ENCODE data around the gene PCID2.

PCID2 gene

GRCh38 chr13:113152984-113153809, 55.3 kb downstream of the PCID2 start:
- H3F3A ChIP-seq (ENCODE audit: insufficient read depth, low read length), result peaks cover 4% of the 10 kb centered on the region; the same call in 1 of the 2 replicates
- peak overlapping the region; percentile 6; the same call in 1 of the 2 replicates for H3K9ac ChIP-seq (ENCODE audit: low read length)
- H3K9me3 ChIP-seq (replicated peaks; ENCODE audit: insufficient read depth, low read length), result no peaks in the 10 kb centered on the region
- H3K4me3 ChIP-seq (ENCODE audit: low read length), result peak overlapping the region; percentile 47
- no peaks in the 10 kb centered on the region for H4K20me1 ChIP-seq (ENCODE audit: insufficient read depth, low read length)
- TF ChIP-seq EZH2 (optimal IDR thresholded peaks at IDR 0.05; ENCODE audit: low read depth, low read length) (no peak), CTCF (IDR thresholded peaks at IDR 0.05; ENCODE audit: low read length) (no peak), EZH2phosphoT487 (IDR thresholded peaks at IDR 0.05; ENCODE audit: low read length) (no peak)
- H3K9me2 ChIP-seq (replicated peaks; ENCODE audit: insufficient read depth, low read length), result no peaks in the 10 kb centered on the region
- peaks cover 8% of the 10 kb centered on the region for H3K4me1 ChIP-seq (ENCODE audit: low read length)
- DNase-seq, result no peak
- H3K27me3 ChIP-seq (replicated peaks; ENCODE audit: insufficient read depth, low read length), result peaks cover 62% of the 10 kb centered on the region
- H3K79me2 ChIP-seq (ENCODE audit: low read length), result no peaks in the 10 kb centered on the region
- H3K27ac ChIP-seq (ENCODE audit: low read length), result no peak overlapping the region
- H3K36me3 ChIP-seq (replicated peaks; ENCODE audit: insufficient read depth, low read length), result no peaks in the 10 kb centered on the region
- H2AFZ ChIP-seq (ENCODE audit: low read length), result peak overlapping the region; percentile 61
- peak overlapping the region; percentile 71 for H3K4me2 ChIP-seq (ENCODE audit: low read depth, low read length)

- no peak overlapping the region for H3K27ac ChIP-seq (ENCODE audit: low read length)
- DNase-seq, result no peak
- H3K79me2 ChIP-seq (ENCODE audit: low read length), result no peaks in the 10 kb centered on the region
- H3F3A ChIP-seq (ENCODE audit: insufficient read depth, low read length), result peaks cover 4% of the 10 kb centered on the region; the same call in 1 of the 2 replicates
- peak overlapping the region; percentile 62; the same call in 1 of the 2 replicates for H3K4me2 ChIP-seq (ENCODE audit: low read depth, low read length)
- H4K20me1 ChIP-seq (ENCODE audit: insufficient read depth, low read length), result no peaks in the 10 kb centered on the region
- H3K27me3 ChIP-seq (replicated peaks; ENCODE audit: insufficient read depth, low read length), result peaks cover 59% of the 10 kb centered on the region
- TF ChIP-seq CTCF (IDR thresholded peaks at IDR 0.05; ENCODE audit: low read length) (no peak), EZH2 (optimal IDR thresholded peaks at IDR 0.05; ENCODE audit: low read depth, low read length) (no peak), EZH2phosphoT487 (IDR thresholded peaks at IDR 0.05; ENCODE audit: low read length) (no peak)
- no peak overlapping the region for H3K9ac ChIP-seq (ENCODE audit: low read length)
- no peaks in the 10 kb centered on the region for H3K36me3 ChIP-seq (replicated peaks; ENCODE audit: insufficient read depth, low read length)
- no peaks in the 10 kb centered on the region for H3K9me2 ChIP-seq (replicated peaks; ENCODE audit: insufficient read depth, low read length)
- H2AFZ ChIP-seq (ENCODE audit: low read length), result peak overlapping the region; percentile 41; the same call in 1 of the 2 replicates
- no peaks in the 10 kb centered on the region for H3K9me3 ChIP-seq (replicated peaks; ENCODE audit: insufficient read depth, low read length)
- peaks cover 8% of the 10 kb centered on the region for H3K4me1 ChIP-seq (ENCODE audit: low read length)
- H3K4me3 ChIP-seq (ENCODE audit: low read length), result no peak overlapping the region
Observed at GRCh38 chr13:113152691-113152983, 55.8 kb downstream of the PCID2 start.

- H4K20me1 ChIP-seq (ENCODE audit: insufficient read depth, low read length), result no peaks in the 10 kb centered on the region
- peak overlapping the region; percentile 62 for H3K4me2 ChIP-seq (ENCODE audit: low read depth, low read length)
- H3K9me2 ChIP-seq (replicated peaks; ENCODE audit: insufficient read depth, low read length), result no peaks in the 10 kb centered on the region
- H3F3A ChIP-seq (ENCODE audit: insufficient read depth, low read length), result peaks cover 4% of the 10 kb centered on the region; the same call in 1 of the 2 replicates
- H3K27ac ChIP-seq (ENCODE audit: low read length), result no peak overlapping the region
- no peaks in the 10 kb centered on the region for H3K79me2 ChIP-seq (ENCODE audit: low read length)
- no peaks in the 10 kb centered on the region for H3K36me3 ChIP-seq (replicated peaks; ENCODE audit: insufficient read depth, low read length)
- H3K4me1 ChIP-seq (ENCODE audit: low read length), result peaks cover 8% of the 10 kb centered on the region
- DNase-seq, result peak; percentile 58
- H3K4me3 ChIP-seq (ENCODE audit: low read length), result no peak overlapping the region; the same call in 1 of the 2 replicates
- peak overlapping the region; percentile 41; the same call in 1 of the 2 replicates for H2AFZ ChIP-seq (ENCODE audit: low read length)
- H3K9ac ChIP-seq (ENCODE audit: low read length), result no peak overlapping the region; the same call in 1 of the 2 replicates
- peaks cover 59% of the 10 kb centered on the region for H3K27me3 ChIP-seq (replicated peaks; ENCODE audit: insufficient read depth, low read length)
- no peak for TF ChIP-seq EZH2phosphoT487 (IDR thresholded peaks at IDR 0.05; ENCODE audit: low read length)
- no peaks in the 10 kb centered on the region for H3K9me3 ChIP-seq (replicated peaks; ENCODE audit: insufficient read depth, low read length)
Observed at GRCh38 chr13:113151745-113152690, 56.5 kb downstream of the PCID2 start.

Measured in MM.1S (cell line).